Thyroid gland (tissue), 4 donors: ENCODE results near the gene COL8A1.

ENCODE experiments used
- POLR2A ChIP-seq, 2 donors: fragments of 450-650 bp; IDR thresholded peaks; one replicate each; pipeline ENCODE4 v1.6.1; 2017; ENCODE audit warnings: antibody characterized with exemption in 2 of 2, mild to moderate bottlenecking in 2 of 2, moderate library complexity in 1 of 2
- TF ChIP-seq, protein P1 (sequence below), 6 experiments: fragments of 200-600 bp in 3 of 6; fragments of 450-650 bp in 3 of 6; sonication (generic) in 3 of 6; IDR thresholded peaks; one replicate each; pipeline ENCODE4 v1.5.1; 2016 to 2019; ENCODE audit warnings: antibody characterized with exemption in 6 of 6, mild to moderate bottlenecking in 2 of 6, inconsistent platforms in 1 of 6, moderate library complexity in 1 of 6

DNA sequence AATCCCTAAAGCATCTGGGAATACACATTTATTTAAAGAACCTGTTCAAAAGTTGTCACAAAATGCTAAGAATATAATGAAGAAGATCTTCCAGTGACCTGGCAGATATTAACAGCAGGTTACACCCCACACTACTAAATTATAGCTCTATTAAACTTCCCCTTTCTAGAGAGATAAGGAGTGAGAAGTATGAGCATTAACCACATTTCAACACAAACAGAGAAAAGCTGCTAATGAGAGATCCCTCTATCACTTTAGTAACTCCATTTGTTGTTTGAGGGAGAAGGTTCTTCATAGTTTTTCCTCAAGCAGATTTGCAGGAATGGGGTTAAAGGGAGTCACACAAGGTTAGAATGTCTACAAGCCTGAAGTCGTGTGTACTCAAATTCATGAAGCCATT, 3.6 kb downstream of the COL8A1 start:
- TF ChIP-seq, protein P1, sequence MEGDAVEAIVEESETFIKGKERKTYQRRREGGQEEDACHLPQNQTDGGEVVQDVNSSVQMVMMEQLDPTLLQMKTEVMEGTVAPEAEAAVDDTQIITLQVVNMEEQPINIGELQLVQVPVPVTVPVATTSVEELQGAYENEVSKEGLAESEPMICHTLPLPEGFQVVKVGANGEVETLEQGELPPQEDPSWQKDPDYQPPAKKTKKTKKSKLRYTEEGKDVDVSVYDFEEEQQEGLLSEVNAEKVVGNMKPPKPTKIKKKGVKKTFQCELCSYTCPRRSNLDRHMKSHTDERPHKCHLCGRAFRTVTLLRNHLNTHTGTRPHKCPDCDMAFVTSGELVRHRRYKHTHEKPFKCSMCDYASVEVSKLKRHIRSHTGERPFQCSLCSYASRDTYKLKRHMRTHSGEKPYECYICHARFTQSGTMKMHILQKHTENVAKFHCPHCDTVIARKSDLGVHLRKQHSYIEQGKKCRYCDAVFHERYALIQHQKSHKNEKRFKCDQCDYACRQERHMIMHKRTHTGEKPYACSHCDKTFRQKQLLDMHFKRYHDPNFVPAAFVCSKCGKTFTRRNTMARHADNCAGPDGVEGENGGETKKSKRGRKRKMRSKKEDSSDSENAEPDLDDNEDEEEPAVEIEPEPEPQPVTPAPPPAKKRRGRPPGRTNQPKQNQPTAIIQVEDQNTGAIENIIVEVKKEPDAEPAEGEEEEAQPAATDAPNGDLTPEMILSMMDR (IDR thresholded peaks at IDR 0.05): no peak
- no peak for TF ChIP-seq POLR2A (IDR thresholded peaks at IDR 0.05)
